HG03095 (cell line): ENCODE data around the gene ASCC2.
"Not testable (repeated sequence)": the region's sequence is repeated elsewhere in the genome, so short reads cannot be mapped to it uniquely, and the experiment has no call there.

Experiments used
- ATAC-seq: cut with Tn5 transposase; IDR thresholded peaks from one replicate; pipeline ENCODE4 v1.9.1; 2021; ENCODE audit warnings: moderate library complexity; ENCODE audit not compliant: unreplicated experiment

The ASCC2 gene

DNA sequence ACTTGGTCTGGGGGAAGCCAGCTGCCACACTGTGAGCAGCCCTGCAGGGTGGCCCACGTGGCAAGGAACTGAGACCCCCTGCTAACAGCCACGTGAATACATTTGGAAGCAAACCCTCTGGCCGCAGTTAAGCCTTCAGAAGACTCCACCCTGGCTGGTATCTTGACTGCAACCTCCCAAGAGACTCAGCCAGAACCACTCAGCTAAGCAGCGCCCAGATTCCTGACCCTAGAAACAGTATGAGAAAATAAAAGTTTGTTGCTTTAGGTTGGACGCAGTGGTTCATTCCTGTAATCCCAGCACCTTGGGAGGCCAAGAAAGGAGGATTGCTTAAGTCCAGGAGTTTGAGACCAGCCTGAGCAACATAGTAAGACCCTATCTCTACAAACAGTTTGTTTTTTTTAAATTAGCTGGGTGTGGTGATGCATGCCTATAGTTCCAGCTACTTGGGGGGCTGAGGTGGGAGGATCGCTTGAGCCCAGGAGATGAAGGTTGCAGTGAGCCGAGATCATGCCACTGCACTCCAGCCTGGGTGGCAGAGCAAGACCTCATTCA lies 79.9 kb downstream of the ASCC2 start:
- no peak for ATAC-seq

DNA sequence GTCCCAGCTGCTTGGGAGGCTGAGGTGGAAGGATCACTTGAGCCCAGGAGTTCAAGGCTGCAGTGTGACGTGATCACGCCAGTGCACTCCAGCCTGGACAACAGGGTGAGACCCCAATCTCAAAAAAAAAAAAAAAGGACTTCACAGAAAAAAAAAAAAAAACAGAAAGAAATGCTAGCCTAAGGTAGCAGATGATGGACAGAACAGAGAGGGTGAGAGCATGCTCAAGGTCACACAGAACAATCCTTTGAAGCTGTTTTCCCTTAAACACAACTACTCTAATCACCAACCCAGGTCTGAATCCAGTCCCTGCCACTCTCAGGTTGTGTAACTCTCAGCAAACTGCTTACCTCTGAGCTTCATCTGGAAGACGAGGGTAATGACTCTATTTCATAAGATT lies 81.0 kb downstream of the ASCC2 start:
- no peak for ATAC-seq

DNA sequence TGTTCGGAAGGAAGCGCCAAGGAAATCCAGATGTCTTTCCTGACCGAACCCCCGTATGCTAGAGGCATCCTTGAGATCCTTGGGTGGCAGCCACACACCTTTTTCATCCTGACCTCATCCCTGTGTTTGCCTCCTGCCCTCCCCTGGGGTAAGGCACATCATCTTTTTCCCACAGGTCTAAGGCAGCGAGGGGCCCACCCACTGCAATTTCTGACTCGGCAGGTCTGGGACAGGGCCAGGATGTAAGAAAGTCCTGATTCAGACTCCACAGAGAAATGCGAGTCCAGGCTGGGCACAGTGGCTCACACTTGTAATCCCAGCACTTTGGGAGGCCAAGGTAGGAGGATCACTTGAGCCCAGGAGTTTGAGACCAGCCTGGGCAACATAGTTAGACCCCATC lies 81.7 kb downstream of the ASCC2 start:
- ATAC-seq: no peak

DNA sequence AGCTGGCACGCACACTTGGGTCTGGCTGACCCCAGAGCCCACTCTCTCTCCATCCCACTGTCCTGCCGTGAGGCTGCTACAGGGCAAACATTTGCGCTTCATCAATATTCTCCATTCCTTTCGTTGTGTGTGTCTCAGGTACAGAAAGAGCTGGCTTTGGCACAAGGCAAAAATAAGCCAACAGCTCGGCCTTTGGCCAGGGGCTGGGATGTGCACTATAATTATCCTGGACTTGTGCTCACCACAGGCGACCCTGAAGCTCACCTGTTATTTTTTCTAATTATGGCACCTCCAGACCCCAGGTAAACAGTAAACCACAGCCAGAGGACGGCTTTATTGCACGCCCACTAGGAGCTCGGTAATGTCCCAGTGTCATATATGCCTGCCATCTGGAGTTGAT lies 82.2 kb downstream of the ASCC2 start:
- no peak for ATAC-seq

DNA sequence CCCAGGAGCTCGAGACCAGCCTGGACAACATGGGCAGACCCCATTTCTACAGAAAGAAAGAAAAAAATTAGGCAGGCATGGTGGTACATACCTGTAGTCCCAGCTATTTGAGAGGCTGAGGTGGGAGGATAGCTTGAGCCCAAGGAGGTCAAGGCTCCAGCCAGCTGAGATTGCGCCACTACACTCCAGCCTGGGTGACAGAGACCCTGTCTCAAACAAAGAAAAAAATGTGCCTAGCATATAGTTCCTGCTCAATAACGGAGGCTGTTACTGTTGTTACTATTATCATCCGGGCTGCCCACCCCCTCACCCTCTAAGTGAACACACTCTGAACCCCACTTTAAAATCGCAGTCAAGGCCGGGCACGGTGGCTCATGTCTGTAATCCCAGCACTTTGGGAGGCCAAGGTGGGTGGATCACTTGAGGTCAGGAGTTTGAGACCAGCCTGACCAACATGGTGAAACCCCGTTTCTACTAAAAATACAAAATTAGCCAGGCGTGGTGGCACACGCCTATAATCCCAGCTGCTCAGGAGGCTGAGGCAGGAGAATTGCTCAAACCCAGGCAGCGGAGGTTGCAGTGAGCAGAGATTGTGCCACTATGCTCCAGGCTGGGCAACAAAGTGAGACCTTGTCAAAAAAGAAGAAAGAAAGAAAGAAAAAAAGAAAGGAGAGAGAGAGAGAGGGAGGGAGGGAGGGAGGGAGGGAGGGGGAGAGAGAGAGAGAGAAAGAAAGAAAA lies 83.2 kb downstream of the ASCC2 start:
- not testable (repeated sequence) for ATAC-seq

DNA sequence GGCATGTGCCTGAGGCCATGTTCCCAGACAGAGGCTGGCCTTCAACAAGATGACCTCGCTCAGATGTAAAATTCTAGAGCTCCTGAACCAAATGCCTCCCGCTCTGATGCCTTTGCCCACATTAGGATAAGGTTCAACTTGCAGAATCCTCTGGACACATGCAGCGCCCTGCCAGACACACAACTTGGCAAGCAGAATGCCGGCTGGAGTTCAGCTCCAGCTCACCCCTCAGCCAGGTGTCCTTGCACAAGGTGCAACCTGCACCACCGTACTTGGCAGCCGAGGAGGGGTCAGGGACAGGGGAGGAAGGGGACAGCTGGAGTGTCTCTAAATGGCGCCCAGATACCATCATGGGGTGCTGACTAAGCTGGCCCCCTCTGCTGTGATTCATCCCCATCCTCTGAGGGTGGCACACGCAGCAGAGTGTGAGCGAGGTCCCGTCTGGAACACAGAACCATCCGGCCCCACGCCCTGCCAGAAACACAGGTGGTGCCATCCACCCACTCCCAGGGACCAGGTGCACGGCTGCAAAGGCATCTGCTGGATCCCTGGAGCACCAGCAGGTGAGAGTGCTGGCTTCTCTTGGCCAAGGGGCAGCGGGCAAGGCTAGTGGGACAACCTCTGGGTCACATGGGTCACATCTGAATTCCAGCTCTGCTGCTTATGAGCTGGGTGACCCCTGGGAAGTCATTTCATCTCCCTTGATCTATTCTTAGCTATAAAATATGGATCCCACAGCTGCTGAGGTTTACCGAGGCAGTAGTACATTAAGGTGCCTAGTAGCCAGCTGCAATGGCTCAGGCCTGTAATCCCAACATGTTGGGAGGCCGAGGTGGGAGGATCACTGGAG lies 84.0 kb downstream of the ASCC2 start:
- no peak for ATAC-seq

DNA sequence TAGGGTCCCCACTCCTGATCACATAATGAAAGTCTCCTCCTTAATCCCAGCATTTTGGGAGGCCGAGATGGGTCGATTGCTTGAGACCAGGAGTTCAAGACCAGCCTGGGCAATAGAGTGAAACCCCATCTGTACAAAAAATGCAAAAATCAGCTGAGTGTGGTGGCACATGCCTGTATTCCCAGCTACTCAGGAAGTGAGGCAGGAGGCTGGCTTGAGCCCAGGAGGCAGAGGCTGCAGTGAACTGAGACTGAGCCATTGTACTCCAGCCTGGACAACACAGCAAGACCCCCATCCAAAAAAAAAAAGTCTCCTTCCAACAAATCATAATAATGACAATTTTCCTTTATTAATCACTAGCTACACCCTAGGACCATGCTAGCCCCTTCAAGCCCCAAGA lies 86.4 kb downstream of the ASCC2 start:
- no peak for ATAC-seq

DNA sequence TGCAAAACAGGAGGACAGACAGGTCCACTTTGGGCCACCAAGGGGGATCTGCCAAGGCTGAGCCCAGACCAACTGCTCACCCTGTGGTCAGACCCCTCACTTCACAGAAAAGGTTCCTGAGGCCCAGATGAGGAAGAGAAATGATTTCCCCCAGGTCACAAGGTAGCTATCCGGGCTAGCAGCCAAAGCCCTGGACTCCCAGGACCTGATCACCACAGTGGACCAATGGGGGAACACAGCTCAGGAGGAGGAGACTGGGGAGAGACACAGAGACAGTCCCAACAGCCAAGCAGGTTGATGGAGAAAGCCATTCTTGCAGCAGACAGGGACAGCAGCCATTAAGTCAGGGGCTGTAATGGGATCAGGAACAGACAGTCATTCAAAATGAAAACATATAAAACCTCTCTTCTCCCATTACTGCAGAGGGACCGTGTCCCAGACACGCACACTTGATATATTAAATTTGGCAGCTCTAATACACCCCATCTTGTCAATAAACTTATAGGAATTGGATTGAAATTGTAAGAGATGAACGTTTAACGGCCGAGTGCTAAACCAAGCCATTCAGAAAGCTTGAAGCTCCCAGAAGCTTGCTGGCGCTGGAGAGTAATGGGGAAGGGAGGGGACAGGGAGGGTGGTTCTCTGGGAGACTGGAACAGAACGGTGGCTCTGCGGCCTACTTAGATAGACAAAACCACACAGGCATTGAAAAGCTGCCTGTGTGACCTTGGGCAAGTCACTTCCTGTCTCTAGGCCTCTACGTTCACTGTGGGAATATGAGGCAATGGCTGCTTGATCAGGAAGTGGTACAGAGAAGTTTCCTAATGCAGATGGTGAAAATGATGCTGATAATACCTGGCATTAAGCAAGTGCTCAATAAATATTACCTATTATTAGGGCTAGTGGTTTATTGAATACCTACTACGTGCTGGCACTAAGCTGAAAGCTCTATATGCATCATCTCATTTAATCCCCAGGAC lies 87.2 kb downstream of the ASCC2 start:
- no peak for ATAC-seq

DNA sequence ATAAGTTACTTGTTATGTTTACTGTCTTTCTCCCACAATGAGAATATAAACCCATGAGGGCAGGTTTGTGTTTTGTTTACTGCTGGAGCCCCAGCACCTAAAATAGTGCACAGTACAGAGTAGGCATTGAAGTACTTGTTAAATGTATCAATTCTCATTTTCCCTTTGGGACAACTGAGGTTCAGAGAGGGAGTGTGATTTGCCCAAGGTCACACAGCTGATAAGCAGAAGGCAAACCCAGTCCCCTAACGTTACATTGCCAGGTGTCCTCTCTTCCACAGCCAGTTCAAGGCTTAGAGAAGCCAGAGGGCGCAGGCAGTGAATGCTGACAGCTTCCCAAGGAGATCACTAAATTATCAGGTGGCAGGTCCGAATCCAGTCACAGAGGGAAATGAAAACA lies 88.0 kb downstream of the ASCC2 start:
- no peak for ATAC-seq

DNA sequence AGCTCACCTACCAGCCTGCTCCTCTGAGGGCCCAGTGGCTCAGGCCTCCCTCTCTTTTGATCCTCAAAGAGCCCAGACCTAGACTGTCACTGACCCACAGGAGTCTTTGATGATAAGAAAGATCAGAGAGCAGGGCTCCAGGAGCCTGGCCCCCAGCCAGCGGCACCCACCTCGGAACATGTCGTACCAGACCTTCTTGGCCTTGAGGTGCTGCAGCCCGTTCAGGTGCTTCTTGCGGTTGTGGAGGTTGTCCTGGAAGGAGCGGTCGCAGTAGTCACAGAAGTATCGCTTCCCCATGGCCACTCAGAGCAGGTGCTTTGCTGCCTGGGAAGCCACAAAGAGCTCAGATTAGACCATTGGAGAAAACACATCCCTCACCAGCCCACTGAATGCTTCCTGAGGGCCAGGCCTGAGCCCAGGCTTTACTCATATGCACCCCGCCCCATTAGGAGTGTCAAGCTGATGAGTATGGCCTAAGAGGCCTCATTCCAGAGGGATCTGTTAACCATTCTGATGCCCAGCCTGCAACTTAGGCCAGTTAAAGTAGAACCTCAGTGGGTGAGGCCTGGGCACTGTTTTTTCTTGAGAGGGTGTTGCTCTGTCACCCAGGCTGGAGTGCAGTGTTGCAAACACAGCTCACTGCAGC lies 89.7 kb downstream of the ASCC2 start:
- no peak for ATAC-seq

DNA sequence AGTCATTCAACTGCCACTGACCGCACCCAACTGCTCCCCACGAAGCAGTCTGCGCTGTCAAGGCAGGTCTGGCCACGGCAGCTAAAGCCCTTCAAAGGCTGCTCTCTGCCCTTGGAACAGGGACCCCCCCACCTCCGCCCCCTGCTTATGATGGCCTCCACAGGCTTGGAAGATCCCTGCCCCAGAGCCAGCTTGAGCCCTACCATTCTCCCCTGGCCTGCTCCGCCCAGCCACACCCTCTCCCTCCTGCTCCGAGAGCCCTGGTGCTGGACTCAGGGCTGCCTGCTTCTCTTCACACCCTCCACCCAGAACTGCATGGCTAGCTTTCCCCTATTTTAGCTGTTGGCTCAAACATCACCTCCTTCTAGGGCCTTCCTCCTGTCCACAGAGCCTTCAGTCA lies 90.2 kb downstream of the ASCC2 start:
- ATAC-seq: no peak

DNA sequence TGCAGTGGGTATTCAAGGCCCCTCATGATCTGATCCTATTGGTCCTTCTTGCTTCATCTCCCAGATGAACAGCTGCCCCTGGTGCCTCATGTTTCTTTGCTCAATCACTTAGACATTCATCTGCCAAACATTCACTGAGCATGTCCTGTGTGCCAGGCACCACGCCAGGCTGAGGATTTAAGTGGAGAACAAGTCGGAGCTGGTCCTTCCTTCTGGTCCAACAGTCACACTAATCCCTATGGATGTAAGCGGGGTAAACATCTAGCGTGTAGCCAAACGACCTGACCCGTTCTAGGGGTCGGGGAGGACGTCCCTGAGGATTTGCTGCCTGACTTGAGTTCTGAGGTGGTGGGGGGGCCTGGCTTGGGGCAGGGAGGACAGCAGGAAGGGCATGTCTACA lies 93.2 kb downstream of the ASCC2 start:
- no peak for ATAC-seq

DNA sequence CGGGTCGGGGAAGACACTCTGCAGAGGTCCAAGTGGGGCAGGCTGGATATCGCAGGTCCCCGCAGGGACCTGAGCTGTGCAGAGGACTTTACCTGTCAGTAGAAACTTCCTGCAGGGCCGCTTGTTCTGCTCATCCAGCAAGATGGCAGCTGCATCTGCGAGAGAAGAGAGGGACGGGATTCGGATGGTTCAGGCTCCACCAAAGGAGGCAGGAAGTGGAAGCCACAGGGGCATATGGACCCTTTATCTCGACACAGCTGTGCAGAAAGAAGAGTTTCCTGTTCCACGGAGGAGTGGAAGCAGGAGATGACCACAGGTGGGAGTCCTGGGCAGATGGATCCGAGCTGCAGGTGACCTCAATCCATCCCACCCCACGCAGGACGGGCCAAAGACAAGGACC lies 95.7 kb downstream of the ASCC2 start:
- no peak for ATAC-seq

DNA sequence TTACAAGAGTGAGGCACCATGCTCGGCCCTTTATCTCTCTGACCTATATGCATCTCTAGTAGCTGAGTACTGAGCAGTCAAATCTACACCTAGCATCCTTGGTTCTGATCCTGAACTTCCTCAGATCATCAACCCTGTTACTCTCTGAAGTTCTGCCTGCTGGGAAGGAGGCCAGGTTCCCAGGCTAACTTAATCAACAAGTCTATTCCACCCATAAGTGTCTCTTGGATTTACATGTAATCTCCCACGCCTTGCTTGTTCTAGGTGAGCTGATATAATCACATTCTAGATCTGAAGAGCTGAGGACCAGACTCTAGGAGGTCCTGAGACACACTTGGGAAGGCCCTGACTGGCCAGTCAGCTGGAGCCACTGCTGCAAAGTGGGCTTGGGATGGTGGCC lies 96.1 kb downstream of the ASCC2 start:
- no peak for ATAC-seq

DNA sequence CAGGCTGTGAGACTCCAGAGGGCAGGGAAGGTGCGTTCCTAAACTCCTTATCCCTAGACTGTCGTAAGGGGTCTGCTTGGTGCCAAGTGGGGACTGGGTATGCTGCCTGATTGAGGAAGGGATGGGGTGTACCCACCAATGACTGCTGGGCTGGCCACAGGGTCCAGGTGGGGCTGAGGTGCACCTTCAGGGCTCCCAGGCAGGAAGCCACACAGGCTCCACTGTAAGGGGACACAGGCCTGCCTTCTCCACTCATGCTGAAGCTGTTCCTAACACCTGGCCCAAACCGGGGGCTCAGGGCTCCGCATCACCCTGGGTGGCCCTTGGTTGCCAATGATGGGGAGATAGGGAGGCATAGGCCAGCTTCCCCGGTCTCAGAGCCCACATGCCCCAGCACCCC lies 97.9 kb downstream of the ASCC2 start:
- ATAC-seq: no peak

DNA sequence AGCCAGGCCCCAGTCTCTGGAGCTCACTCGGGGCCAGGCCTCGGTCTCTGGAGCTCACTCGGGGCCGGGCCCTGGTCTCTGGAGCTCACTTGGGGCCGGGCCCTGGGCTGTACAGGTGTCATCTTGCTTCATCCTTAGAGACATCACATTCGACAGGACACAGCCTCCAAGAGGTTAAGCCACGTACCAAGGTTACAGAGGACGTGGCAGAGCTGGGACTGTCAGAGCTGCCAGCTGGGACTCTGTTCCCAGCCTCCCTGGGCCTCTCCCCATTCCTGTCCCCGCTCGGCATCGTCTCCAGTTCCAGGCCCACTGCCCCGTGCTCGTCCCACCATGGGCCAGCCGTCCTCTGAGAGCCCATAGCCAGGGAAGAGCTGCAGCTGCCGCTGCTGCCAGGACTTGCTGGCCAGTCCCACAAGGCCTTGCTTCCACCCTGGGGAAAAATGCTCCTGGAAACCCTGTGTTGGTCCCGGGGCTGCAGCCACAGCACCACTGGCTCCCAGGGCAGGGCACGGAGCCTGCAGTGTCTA lies 98.7 kb downstream of the ASCC2 start:
- ATAC-seq: no peak
